Activated T-helper 17 cell treated with anti-CD3 and anti-CD28 coated beads, Interleukin-2, amount 50 U/mL, for 72 hours (primary cell): ENCODE measurements around the gene TMEM31. TPM values are rescaled to one million over a fixed set of nuclear protein-coding genes. Genes with fewer than 3 reads are reported as not detected.

Experiments used
- ATAC-seq: fragments of 150-1000 bp; cut with Tn5 transposase; replicated peaks from 2 replicates; pipeline ENCODE4 v1.10.0; 2021; ENCODE audit warnings: mild to moderate bottlenecking, moderate library complexity
- H3K27ac Mint-ChIP-seq: one replicate; pipeline ENCODE4 v1.8.0; 2022; ENCODE audit warnings: mixed read lengths
- H3K27me3 Mint-ChIP-seq: one replicate; pipeline ENCODE4 v1.8.0; 2022; ENCODE audit warnings: mixed read lengths
- H3K36me3 Mint-ChIP-seq: one replicate; pipeline ENCODE4 v1.8.0; 2022; ENCODE audit warnings: low read depth, mild to moderate bottlenecking, mixed read lengths
- H3K4me1 Mint-ChIP-seq: one replicate; pipeline ENCODE4 v1.8.0; 2022; ENCODE audit warnings: mixed read lengths
- H3K4me3 Mint-ChIP-seq: one replicate; pipeline ENCODE4 v1.8.0; 2022; ENCODE audit warnings: mild to moderate bottlenecking, mixed read lengths
- H3K9me3 Mint-ChIP-seq: one replicate; pipeline ENCODE4 v1.8.0; 2022; ENCODE audit warnings: mixed read lengths
- total RNA-seq, 2 donors: library from RNA; stranded (reverse); gene quantifications; one replicate each; pipeline ENCODE4 v1.2.3, GENCODE V29; 2022

TMEM31 gene
- total RNA-seq, result not detected

GRCh38 chrX:103710609-103711008 is at the start of gene TMEM31:
Gene TMEM31 (plus strand): TSS chrX:103710909. CDS start chrX:103712259, 1,350 bp downstream.
- Mint-ChIP-seq H3K36me3 (no peaks in the 10 kb centered on the region), H3K4me1 (peaks cover 5% of the 10 kb centered on the region), H3K4me3 (no peak within 1 kb of the TSS), H3K9me3 (no peaks in the 10 kb centered on the region), H3K27ac (no peak within 1 kb of the TSS), H3K27me3 (no peaks in the 10 kb centered on the region)
- no peak for ATAC-seq

DNA sequence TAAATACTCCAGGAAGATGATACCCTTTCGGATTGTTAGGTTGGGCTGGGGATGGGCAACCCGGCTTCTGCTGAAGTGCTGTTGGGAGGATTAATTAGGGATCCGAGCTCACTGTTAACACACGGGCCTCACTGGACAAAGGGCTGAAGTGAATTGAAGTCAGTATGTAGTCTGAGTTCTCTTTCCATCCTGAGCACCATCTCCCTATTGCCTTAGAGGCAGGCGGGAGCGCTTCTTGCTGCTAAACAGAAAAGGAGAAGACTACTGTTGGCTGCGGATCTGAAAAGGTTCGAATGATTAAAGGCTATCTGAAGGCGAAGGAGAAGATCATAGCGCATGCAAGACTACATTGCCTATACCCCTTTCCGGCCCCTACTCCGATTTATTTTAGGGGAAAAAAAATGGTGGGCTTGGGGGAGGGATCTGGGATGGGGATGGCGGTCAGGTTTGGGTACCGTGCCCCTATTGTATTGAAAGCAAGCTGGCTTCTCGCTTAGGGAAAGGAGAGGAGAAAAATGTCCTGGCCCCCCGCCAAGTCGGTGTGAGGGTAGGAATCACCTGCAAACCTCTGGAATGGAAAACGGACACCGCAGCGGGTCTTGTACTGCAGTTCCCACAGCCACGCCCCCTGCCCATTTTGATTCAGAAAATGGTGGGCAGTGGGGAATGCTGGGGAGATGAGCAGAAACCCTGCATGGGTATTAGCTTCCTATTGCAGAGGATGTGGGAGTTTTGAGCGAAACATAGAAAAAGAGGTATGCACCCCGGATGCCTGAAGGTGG is 46.5 kb upstream of the TMEM31 start:
- Mint-ChIP-seq H3K36me3 (no peaks in the 10 kb centered on the region), H3K27ac (no peak overlapping the region), H3K27me3 (peaks cover 12% of the 10 kb centered on the region), H3K9me3 (no peaks in the 10 kb centered on the region), H3K4me3 (peak overlapping the region; percentile 18), H3K4me1 (no peaks in the 10 kb centered on the region)
- no peak for ATAC-seq

DNA sequence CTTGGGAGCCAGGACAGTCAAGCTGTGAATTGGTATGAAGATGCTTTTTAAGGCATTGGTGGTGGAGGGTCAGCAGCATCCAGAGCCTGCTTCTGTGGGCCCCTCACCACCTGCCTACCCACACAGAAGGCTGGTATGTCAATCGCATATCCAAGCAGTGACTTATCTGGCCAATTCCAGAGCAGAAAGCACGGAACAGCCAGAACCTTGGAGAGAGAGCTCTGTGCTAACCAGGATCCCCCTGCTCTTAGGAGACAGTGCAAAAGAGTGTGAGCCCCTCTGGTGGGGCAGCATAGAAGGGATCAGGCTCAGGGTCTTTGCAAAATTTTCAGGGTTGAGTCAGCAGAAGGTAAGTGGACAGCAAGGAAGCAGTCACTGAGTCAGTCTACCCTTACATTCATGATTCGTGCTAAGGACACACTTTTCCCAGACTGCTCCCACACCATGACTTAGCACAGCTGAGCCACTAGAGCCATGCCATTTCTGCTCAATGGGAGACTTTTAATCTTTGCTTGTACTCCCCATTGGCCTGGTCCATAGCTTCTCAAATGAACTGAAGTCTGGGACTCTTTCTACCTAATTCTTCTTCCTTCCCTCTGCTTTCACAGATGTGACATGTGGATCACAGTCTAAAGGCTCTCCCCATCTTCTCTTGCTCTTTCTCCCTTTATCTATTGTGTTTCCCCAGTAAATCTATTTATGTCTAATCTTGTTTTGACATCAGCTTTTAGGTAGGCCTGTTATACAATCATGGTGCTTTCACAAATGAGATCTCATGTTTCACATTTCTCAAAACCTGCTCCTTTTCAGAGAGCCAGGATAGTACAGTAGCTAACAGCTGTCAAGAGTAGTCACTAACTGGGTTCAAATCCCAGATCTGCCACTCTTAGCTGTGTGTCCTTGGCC is 44.3 kb upstream of the TMEM31 start:
- Mint-ChIP-seq H3K4me3 (no peak overlapping the region), H3K27me3 (peaks cover 7% of the 10 kb centered on the region), H3K27ac (no peak overlapping the region), H3K9me3 (no peaks in the 10 kb centered on the region), H3K4me1 (no peaks in the 10 kb centered on the region), H3K36me3 (no peaks in the 10 kb centered on the region)
- no peak for ATAC-seq

GRCh38 chrX:103669745-103670144 is 41.0 kb upstream of the TMEM31 start:
- Mint-ChIP-seq H3K9me3 (no peaks in the 10 kb centered on the region), H3K27me3 (no peaks in the 10 kb centered on the region), H3K27ac (no peak overlapping the region), H3K4me3 (no peak overlapping the region), H3K36me3 (peaks cover 3% of the 10 kb centered on the region), H3K4me1 (no peaks in the 10 kb centered on the region)
- ATAC-seq, result no peak

DNA sequence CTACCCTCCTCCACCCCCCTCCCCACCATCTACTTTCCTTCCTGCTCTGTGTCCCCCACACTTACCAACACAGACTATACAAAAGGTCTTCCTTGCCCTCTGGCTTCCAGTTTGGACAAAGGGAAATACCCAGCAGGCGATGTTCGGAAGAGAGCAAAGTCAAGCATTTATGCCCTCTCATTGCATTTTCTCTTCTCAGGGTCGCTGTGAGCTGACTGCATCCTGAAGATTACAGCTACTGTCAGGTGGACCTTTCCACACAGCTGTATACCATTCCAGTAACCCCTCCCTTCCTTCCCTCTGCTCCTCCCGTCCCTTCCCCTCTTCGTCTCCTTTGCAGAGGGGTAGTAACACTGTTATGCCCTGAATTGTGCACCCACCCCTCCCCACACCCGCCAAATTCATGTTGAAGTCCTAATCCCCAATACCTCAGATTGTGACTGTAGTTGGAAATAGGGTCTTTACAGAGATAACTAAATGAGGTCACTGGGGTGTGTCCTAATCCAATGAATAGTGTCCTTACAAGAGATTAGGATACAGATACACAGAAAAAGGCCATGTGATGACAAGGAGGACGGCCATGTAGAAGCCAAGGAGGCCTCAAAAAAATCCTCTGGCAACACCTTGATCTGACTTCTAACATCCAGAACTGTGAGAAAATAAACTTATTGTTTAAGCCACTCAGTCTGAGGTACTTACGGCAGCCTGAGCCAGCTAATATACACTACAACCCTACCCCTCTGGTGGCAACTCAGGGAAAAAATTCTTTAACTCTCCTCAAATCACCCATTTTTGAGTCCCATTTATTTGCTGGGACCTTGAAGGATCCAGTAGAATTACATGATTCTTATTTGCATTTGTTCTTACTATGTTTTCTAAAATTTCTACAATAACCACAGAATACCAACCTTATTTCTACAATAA is 35.9 kb upstream of the TMEM31 start:
- Mint-ChIP-seq H3K27me3 (no peaks in the 10 kb centered on the region), H3K27ac (no peak overlapping the region), H3K9me3 (no peaks in the 10 kb centered on the region), H3K36me3 (peaks cover 53% of the 10 kb centered on the region), H3K4me3 (no peak overlapping the region), H3K4me1 (peaks cover 11% of the 10 kb centered on the region)
- ATAC-seq, result no peak

GRCh38 chrX:103678199-103678993 is 32.3 kb upstream of the TMEM31 start:
- Mint-ChIP-seq H3K4me1 (peaks cover 11% of the 10 kb centered on the region), H3K4me3 (no peak overlapping the region), H3K27ac (no peak overlapping the region), H3K36me3 (peaks cover 89% of the 10 kb centered on the region), H3K27me3 (no peaks in the 10 kb centered on the region), H3K9me3 (no peaks in the 10 kb centered on the region)
- ATAC-seq, result no peak

GRCh38 chrX:103681443-103681842 is 29.3 kb upstream of the TMEM31 start:
- no peaks in the 10 kb centered on the region for H3K9me3 Mint-ChIP-seq
- H3K4me1 Mint-ChIP-seq, result peaks cover 11% of the 10 kb centered on the region
- H3K27me3 Mint-ChIP-seq, result no peaks in the 10 kb centered on the region
- no peak overlapping the region for H3K27ac Mint-ChIP-seq
- H3K36me3 Mint-ChIP-seq, result peaks cover 88% of the 10 kb centered on the region
- no peak overlapping the region for H3K4me3 Mint-ChIP-seq
- no peak for ATAC-seq

DNA sequence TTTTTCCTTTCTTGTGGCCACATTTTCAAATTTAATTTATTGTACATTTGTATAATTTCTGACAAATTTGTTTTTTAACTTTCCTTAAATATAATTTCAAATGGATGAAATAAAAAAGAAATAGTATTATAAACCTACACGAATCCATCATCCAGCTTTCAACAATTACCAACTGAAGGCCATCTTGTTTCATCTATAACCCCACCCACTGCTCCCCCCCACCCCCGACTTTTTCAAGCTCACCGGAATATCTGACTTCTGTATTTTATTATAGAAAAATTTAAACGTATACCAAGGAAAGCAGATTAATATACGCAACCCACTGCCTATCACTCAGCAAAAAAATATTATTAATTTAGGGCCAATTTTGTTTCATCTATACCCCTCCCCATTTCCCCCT is 25.3 kb upstream of the TMEM31 start:
- ATAC-seq, result no peak
- H3K27me3 Mint-ChIP-seq, result no peaks in the 10 kb centered on the region
- H3K4me3 Mint-ChIP-seq, result no peak overlapping the region
- no peaks in the 10 kb centered on the region for H3K9me3 Mint-ChIP-seq
- H3K4me1 Mint-ChIP-seq, result no peaks in the 10 kb centered on the region
- peaks cover 49% of the 10 kb centered on the region for H3K36me3 Mint-ChIP-seq
- no peak overlapping the region for H3K27ac Mint-ChIP-seq

DNA sequence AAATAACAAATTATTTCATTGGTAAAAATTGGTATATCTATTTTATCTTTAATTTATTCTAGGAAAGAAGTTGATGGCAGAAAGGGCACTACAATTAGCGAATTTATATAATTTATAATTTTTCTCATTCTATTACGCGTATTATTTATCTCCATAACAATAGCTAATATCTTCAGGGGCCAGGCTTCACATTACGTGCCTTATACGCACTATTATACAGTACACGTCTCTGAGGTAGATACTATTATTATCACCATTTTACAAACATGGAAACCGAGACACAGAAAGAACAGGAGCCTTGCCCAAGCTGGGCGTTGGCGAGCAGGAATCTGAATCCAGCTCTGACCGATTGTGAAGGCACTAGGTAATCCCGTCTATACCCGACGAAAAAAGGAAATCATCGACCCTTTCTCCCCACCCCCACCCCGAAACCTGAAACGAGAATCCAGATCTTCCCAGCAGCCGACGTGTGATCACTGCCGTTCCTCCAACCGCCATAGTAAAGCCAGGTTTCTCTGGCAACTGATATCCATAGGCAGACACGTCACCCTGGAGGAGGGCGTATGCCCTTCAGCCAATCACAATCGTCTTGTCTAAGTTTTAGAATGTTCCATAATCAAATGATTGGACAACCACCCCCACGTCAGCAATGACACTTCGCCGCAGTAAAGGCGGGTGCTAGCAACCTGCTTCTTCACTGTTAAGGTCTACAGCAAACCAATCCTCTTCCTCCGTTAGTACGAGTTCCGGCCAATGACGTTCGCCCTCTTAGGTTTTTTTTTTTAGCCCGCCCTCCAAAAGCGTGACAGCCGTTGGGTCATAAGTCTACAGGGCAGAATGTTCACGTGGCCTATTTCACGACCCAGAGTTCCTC is 24.3 kb upstream of the TMEM31 start, which contains the start of gene MORF4L2:
Gene MORF4L2, minus strand, starts transcription at position 501 of the 874 bp plus-strand sequence. CDS start 9,672 bp downstream, outside the sequence.
- no peaks in the 10 kb centered on the region for H3K4me1 Mint-ChIP-seq
- no peak within 1 kb of the TSS for H3K27ac Mint-ChIP-seq
- ATAC-seq, result peak; percentile 91
- no peaks in the 10 kb centered on the region for H3K27me3 Mint-ChIP-seq
- peaks cover 38% of the 10 kb centered on the region for H3K36me3 Mint-ChIP-seq
- no peaks in the 10 kb centered on the region for H3K9me3 Mint-ChIP-seq
- no peak within 1 kb of the TSS for H3K4me3 Mint-ChIP-seq

DNA sequence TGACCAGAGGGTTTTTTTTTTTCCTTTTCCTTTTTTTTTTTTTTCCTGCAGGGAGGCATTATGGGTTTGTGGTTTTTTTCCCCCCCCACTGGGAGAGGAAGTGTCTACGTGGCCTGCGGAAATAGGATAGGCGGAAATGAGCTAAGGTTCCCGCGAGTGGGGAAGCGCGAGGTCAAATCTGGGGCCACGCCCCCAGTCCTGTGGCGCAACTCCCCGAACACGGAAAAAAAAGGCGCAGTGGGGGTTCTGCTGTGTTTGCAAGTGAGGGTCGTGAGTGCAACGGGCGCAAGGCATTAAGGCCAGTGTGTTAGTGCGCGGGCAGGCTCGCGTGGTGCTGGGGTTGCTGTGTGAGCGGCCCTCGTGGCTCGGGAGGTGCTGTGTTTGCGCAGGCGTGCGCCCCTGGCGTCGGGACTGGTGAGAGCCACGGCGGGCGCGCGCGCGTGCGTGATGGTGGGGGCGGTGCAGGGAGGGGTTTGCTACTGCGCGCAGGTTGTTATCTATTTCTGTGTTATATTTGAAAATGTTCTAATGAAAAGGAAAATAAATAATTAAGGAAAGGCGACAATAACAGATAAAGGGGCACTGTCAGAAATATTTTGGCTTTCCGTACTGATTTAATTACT is 23.5 kb upstream of the TMEM31 start:
- Mint-ChIP-seq H3K36me3 (peaks cover 31% of the 10 kb centered on the region), H3K9me3 (no peaks in the 10 kb centered on the region), H3K27ac (no peak overlapping the region), H3K4me1 (no peaks in the 10 kb centered on the region), H3K4me3 (no peak overlapping the region), H3K27me3 (no peaks in the 10 kb centered on the region)
- peak; percentile 71 for ATAC-seq

- Mint-ChIP-seq H3K4me1 (no peaks in the 10 kb centered on the region), H3K4me3 (no peak overlapping the region), H3K36me3 (peaks cover 25% of the 10 kb centered on the region), H3K27ac (no peak overlapping the region), H3K27me3 (no peaks in the 10 kb centered on the region), H3K9me3 (no peaks in the 10 kb centered on the region)
- ATAC-seq, result peak; percentile 22
Observed at GRCh38 chrX:103687696-103688201, 23.0 kb upstream of the TMEM31 start.

- Mint-ChIP-seq H3K4me3 (no peak overlapping the region), H3K36me3 (peaks cover 13% of the 10 kb centered on the region), H3K27ac (no peak overlapping the region), H3K4me1 (no peaks in the 10 kb centered on the region), H3K9me3 (no peaks in the 10 kb centered on the region), H3K27me3 (no peaks in the 10 kb centered on the region)
- ATAC-seq, result no peak
Observed at GRCh38 chrX:103688946-103689345, 21.8 kb upstream of the TMEM31 start.
